ENCODE measurements around the gene PCBP4.

The PCBP4 gene

DNA sequence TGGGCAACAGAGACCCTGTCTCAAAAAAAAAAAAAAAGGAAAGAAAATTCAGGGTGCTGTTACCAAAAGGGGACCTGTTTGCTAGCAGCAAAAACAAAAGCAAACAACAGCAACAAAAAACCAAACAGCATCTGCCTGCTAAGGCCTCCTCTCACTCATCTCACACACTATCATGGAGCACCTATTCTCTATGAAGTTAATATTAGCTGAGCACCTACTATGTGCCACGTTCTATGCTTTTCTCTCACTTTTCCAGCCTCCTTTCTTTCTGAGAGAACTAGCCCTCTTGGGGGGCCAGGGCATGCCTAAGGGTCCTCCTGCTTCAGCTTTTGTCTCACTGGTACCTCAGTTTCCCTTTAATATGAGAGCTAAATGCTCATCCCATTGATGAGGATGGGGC, 12.5 kb downstream of the PCBP4 start:
- no peak for ATAC-seq

DNA sequence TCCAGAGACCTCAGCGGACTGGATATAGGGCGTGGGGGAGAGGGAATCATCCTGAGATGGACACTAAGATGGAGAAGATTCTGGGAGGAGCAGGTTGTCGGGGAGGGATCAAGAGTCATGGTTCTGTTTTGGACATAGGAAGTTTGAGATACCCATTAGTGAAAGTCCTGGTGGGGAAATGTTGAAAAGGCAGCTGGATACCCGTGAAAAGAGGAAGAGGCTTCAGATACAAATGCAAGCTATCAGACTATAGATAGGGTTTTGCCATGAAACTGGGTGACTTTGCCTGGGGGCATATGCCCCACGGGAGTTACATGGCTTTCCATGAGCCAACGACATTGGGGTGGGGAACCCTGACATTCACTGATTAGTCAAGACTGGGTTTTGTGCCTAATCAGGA, 13.1 kb downstream of the PCBP4 start:
- ATAC-seq, result no peak

DNA sequence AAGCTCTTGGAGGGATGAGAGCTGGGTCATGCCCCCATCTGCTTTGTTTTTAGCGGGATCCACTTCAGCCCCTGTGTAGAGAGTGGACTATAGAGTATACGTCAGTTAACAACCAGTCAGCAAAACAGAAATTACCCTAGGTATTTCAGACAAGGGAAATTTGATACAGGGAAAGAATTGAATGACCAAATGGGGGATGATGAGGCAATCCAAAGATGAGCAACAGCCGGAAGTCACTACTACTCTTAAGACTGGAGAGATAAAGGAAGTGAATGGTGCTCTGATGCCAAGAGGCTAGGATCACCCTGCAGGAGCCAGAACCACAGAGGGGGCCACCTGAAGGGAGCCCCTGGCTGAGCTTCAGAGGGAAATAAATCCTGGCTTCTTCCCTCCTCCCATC, 13.8 kb downstream of the PCBP4 start:
- ATAC-seq, result no peak

DNA sequence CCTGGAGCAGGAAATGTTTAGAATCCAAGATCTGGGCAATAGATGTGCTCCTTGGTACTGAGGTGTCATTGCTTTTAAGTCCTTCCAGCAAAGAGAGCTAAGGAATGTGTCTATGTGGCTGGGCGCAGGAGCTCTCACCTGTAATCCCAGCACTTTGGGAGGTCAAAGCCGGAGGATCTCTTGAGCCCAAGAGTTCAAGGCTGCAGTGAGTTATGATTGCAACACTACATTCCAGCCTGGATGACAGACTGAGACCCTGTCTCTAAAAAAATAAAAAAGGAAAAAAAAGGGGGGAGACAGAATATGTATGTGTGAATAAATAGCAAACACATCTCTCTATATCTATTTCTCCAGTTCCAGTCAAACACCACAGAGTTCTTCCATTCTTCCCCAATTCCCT, 16.4 kb downstream of the PCBP4 start:
- ATAC-seq, result no peak

DNA sequence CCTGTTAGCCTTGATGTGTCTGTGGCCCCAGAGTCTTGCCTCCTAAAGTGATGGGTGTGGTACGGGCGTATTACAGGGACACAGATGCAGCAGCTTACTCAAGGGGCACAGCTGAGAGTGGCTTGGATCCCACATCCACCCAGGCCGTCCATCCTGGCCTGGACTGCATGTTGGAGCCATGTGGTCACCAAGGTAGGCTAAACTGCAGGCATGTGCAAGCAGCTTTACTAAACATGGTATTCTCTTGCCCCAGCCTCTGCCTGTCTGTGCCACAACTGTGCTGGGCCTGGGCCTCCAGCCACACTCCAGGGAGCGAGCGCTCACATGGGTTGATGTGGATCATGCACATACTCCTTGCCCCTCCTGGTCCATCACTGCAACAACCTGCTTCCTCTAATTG, 18.1 kb downstream of the PCBP4 start:
- ATAC-seq, result no peak

DNA sequence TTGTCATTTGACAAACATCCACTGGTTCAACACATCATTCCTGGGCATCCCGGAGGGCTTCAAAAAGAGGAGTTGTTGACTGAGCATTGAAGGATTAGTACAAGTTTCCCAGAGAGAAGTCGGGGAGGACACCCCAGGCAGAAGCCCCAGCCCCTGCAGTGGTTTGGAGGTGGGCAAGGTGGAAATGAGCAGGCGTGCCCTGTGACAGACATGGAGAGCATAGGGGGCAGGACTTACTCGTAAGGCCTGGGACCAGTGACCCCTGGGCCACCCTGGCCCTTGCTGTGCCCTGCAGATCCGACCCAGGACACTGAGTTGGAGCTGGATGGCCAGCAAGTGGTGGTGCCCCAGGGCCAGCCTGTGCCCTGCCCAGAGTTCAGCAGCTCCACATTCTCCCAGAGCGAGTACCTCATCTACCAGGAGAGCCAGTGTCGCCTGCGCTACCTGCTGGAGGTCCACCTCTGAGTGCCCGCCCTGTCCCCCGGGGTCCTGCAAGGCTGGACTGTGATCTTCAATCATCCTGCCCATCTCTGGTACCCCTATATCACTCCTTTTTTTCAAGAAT, 19.2 kb downstream of the PCBP4 start:
- ATAC-seq, result no peak

DNA sequence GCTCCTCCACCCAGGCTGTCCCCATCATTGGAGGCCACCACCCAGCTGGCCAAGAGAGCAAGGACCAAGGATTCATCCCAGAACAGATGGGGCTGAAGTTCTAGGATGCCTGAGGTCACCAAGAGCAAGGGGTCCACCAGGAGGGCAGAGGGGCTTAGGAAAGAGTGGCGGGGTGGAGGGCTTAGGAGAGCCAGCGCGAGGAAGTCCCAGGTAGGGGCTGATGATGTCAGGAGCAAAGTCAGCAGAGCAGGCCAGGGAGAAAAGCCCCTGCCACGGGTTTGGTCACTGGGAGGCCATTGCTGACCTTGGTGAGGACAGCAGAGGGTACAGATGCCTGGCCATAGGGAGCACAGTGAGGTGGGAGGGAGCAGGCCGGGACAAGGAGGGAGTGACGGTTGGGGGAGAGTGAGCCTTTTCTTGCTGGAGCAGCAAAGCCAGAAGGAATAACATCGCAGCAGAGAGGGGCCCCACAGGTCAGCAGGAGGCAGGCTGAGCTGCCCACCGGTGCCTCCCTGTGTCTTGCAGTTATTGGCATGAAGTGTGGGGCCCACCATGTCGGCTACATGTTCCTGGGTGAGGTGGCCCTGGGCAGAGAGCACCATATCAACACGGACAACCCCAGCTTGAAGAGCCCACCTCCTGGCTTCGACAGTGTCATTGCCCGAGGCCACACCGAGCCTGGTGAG, 19.9 kb downstream of the PCBP4 start:
- ATAC-seq, result no peak

DNA sequence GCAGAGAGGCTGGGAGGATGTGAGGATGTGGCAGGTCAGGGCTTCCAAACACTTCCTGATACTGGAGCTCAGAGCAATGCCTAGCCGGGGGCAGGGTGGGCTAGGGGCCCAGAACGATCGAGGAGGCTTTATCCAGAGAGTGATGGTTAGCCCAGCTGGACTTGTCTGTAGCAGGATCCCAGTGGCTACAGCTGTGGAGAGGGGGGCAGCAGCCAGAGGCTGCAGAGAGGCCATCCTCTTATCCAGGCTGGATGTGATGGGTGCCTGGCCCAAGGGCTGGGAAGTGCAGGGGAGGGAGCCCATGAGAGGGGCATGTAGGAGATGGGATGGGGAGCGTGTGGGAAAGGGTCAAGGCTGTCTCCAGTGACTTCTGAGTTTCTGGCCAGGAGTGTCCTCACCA, 20.5 kb downstream of the PCBP4 start:
- ATAC-seq, result no peak

DNA sequence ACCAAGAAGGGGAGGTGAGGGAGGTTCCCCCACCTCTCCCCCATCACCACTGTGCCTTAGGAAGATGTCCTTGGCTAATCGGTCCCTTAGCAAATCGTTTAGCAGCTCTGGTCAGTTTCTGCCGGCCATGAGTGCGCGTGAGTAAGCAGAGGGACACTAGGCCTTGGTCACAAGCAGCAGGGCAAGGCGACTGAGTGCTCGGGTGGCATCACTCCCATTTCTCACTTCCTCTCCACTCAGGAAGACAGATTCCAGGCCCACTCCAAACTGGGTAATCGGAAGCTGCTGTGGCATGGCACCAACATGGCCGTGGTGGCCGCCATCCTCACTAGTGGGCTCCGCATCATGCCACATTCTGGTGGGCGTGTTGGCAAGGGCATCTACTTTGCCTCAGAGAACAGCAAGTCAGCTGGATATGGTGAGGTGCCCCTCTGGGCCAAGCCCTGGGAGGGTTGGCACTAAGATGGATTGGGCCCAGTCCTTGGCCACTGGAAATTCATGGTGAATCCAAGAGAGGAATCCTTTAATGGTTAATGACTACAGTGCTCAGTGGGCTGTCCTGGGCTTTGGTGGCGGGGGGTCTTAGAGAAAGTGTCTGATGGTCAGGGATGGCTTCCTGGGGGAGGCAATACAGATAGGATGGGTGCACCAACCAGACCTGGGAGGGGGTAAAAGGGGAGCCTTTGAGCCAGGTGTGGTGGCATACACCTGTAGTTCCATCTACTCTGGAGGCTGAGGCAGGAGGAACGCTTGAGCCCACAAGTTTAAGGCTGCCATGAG, 21.1 kb downstream of the PCBP4 start:
- no peak for ATAC-seq

DNA sequence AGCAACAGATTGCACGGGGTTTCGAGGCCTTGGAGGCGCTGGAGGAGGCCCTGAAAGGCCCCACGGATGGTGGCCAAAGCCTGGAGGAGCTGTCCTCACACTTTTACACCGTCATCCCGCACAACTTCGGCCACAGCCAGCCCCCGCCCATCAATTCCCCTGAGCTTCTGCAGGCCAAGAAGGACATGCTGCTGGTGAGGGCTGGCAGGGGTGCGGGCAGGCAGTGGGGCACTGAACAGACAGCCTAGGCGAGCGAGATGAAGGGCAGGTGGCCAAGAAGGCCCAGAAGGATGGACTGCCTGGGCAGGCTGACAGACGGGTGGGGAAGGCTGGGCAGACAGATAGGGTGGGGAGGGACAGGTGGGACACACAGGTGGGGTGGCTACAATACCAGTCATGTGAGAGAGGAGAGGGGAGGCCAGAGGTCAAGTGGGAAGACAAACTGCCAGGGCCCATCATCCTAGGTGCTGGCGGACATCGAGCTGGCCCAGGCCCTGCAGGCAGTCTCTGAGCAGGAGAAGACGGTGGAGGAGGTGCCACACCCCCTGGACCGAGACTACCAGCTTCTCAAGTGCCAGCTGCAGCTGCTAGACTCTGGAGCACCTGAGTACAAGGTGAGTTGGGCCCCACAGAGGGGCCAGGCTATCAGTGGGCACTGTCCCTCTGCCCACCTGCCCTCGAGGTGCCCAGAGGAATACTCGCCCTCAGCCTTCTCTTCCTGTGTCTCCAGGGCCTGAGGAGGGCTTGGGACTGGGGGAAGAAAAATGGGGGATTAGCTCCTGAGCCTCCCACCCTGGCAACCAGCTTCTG, 22.0 kb downstream of the PCBP4 start:
- no peak for ATAC-seq

DNA sequence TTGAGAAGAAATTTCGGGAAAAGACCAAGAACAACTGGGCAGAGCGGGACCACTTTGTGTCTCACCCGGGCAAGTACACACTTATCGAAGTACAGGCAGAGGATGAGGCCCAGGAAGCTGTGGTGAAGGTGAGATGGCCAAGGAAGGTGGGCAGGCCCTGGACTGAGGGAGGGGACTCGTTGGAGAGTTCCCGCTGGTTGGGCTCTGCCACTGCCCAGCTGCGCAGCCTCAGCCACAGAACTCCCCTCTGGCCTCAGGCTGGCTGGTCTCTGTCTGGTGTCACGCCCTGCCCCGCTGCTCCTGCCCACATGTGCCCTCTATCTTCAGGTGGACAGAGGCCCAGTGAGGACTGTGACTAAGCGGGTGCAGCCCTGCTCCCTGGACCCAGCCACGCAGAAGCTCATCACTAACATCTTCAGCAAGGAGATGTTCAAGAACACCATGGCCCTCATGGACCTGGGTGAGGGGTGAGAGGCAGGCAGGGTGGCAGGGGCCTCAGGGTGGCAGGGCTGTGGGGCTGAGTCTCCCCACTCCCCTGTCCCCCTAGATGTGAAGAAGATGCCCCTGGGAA, 22.7 kb downstream of the PCBP4 start:
- ATAC-seq, result no peak

DNA sequence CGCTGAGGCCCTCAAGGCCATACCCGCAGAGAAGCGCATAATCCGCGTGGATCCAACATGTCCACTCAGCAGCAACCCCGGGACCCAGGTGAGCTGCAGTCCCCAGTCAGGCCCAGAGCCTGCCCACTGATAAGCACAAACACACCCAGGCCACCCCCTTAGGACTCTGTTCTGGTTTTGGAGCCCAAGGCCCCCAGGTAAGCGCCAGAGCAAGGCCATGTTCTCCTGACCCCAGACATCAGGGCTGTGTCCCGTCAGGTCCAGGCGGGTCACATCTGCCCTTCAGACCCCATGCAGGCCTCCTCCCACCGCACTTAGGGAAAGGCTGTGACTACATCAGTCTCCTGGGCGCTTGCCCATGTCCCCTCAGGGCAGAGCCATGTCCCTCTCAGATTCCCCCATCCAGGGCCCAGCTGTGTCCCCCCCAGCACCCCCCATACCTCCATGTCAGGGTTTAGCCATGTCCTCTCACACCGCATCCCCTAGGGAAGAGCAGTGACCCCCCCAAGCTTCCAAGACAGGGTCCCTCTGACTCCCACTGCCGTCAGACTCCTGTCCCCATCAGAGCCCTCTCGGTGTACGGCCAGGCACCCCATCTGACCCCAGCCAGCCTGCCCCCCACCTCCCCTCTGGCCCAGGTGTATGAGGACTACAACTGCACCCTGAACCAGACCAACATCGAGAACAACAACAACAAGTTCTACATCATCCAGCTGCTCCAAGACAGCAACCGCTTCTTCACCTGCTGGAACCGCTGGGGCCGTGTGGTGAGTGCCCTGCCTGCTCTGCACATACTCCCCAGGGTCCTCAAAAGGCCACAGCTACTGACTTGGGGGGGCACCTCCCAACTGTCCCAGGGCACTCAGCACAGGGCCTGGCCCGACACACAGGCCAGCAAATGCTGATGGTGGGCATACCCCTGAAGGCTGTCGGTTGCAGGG, 23.5 kb downstream of the PCBP4 start:
- ATAC-seq, result no peak

DNA sequence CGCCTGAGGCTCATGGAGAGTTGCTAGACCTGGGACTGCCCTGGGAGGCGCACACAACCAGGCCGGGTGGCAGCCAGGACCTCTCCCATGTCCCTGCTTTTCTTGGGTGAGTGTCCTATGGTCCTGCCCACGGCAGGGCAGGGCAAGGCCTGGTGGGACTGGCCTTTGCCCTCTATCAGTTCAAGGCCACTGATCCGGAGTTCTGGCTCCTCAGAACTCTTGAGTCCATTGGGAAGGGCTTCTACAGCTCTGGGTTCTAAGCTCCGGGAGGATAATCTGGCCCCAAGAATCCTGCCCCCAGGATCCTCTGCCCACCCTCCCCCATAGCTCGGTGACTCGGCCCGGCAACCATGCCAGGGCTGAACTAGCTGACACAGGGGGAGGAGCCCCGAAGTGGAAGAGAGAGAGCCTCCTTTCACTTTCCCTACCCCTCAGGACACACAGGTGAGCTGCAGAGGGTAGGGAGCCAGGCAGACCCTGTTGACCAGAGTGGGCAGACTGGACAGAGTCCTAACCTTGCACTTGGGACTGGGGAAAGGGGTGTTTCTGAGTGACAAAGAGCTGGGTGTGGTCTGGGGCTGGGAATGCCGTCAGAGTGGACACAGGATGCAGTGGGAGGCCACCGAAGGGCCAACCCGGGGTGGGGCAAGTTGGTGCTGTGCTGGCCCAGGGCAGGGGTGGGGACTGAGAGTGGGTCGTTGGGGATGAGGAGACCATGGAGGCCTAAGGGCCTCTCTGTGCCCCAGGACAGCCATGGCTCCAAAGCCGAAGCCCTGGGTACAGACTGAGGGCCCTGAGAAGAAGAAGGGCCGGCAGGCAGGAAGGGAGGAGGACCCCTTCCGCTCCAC, 24.4 kb downstream of the PCBP4 start:
- peak; percentile 28 to 30 for ATAC-seq

DNA sequence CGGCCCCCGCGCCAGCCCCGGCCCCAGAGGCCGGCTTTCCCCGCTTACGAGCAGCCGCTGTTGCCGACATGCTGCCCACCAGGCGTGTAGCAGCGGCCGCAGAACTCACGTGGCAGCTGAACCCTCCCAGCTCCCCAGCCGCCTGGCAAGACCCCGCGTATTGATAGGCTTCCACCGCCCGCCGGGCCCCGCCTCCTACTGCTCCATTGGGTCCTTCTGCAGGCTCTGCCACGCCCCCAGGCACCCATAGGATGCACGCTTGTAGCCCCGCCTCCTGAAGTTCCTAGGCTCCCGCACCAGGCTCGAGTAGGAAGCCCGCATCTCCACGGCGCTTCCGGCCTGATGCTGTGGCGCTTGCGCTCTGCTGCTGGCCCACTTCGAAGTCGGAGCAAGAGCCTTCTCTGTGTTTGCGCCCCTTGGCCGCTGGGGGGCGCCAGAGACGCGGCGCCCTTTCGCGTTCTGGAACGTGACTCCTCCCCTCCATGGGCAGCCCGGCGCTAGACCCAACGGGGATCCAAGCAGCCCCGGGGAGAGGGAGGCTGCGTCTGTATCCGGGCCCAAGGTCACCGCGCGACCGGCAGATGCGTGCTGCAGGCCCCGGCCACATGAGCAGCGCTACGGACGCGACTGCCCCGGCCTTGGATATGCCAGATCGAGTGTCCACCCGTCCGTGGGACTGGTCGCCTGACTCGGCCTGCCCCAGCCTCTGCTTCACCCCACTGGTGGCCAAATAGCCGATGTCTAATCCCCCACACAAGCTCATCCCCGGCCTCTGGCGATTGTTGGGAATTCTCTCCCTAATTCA, 25.3 kb downstream of the PCBP4 start, which contains the start of the genes PARP3 and RRP9:
PARP3 (plus strand) TSS at position 566 of the 805 bp plus-strand sequence. CDS start 993 bp downstream, outside the sequence.
RRP9 (minus strand) TSS at position 107 of the 805 bp plus-strand sequence; CDS start at position 70, 37 bp downstream.
- ATAC-seq, result peak; percentile 91 to 92

DNA sequence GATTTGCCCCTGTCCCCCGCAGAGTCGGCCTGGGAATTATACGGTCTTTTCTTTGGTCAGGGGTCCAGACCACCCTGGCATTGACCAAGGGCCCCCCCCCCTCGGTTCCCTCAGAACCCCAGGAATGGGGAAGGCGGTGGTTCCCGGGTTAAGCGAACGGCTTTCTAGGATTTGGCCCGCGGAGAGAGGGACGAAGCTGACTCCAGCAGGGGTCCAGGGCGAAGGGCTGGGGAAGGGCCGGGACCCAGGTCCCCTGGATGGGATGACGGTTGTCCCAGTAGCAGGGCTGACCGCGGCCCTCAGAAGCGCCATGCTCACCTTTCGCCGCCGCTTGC, 25.8 kb downstream of the PCBP4 start:
- no peak for ATAC-seq

DNA sequence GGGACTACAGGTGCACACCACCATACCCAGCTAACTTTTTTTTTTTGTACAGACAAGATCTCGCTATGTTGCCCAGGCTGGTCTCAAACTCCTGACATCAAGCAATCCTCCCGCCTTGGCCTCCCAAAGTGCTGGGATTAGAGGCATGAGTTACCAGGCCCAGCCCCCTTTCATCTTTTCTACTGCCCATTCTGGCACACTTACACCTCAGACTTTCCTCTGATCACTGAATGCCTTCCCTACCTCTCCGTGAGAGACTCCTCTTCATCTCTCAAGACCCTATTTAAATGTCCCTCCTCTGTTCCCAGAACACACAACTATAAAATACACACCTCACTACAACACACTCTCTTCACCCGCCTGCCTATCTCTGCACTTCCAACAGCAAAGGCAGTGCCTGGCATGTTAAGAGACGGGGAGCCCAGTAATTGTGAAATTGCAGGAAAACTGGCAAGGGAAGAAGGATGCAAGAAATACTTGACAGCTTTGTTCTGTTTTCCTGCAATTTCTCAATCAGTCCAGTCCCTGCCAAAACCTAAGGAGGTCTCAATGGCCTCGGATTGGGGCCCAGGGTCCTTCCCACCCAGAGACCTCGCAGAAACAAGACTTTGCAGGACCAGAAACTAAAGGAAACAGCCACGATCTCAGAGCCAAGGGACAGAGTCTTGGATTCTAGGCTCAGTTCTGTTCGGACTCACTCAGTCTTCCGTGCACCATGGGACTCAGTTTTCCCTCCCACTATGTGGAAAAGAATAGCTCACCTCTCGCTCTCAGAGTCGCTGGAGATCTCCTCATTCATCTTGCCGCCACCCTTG, 26.4 kb downstream of the PCBP4 start:
- ATAC-seq, result no peak

DNA sequence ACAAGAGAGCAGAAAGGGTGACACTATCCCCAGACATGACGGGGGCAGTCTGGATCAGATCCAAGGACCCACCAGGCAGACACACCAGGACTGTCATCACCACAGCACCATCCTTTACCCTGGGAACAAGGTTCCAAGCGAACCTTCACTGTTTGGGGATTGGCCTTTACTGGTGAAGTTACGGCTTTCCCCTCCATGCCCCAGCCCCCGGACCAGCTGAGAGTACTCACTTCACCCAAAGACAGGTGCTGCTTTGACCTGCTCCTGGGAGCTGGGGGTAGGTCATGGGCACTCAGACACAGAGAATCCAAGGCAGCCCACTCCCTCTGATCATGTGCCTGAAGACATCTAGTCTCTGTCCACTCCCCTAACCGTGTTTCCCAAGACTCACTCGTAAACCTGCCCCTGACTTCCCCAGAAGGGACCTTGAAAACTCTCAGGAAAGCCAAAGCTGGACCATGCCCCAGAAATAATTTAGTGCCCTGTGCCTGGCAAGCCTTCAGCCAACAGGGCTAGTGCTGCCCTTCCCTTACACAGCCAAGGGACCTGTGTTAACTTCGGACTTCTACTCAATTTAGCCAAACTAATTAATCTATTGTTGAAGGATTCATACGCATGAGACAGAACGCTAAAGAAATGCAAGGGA, 28.4 kb downstream of the PCBP4 start:
- no peak for ATAC-seq

Data from activated CD4-positive, CD25-positive, alpha-beta regulatory T cell treated with anti-CD3 and anti-CD28 coated beads, Interleukin-2, amount 50 U/mL, for 24 hours (primary cell).